GM19240 (cell line): ENCODE measurements around the gene GLP1R.

Experiments
- DNase-seq: peaks from one replicate; pipeline ENCODE4 v3.0.0; 2011; ENCODE audit warnings: low spot score; ENCODE audit not compliant: insufficient read length

The GLP1R gene

GRCh38 chr6:39043776-39044175 is 4.8 kb upstream of the GLP1R start:
- no peak for DNase-seq

GRCh38 chr6:39044181-39044580 is 4.4 kb upstream of the GLP1R start:
- no peak for DNase-seq

- DNase-seq, result no peak
Observed at GRCh38 chr6:39047434-39048327, 900 bp upstream of the GLP1R start.

GRCh38 chr6:39049575-39050283 is 1.1 kb downstream of the GLP1R start:
- DNase-seq, result no peak

GRCh38 chr6:39050453-39051112 is 2.0 kb downstream of the GLP1R start:
- no peak for DNase-seq

GRCh38 chr6:39051399-39052122 is 3.0 kb downstream of the GLP1R start:
- no peak for DNase-seq

GRCh38 chr6:39053016-39053624 is 4.5 kb downstream of the GLP1R start:
- no peak for DNase-seq

- no peak for DNase-seq
Observed at GRCh38 chr6:39053854-39054576, 5.4 kb downstream of the GLP1R start.

- DNase-seq, result no peak
Observed at GRCh38 chr6:39054577-39055142, 6.1 kb downstream of the GLP1R start.

- no peak for DNase-seq
Observed at GRCh38 chr6:39055661-39056060, 7.1 kb downstream of the GLP1R start.

GRCh38 chr6:39056191-39056590 is 7.6 kb downstream of the GLP1R start:
- no peak for DNase-seq

GRCh38 chr6:39056681-39057080 is 8.1 kb downstream of the GLP1R start:
- DNase-seq, result no peak

GRCh38 chr6:39057251-39058155 is 8.9 kb downstream of the GLP1R start:
- no peak for DNase-seq

- no peak for DNase-seq
Observed at GRCh38 chr6:39058471-39059147, 10.0 kb downstream of the GLP1R start.

- no peak for DNase-seq
Observed at GRCh38 chr6:39059496-39060310, 11.1 kb downstream of the GLP1R start.

GRCh38 chr6:39060467-39061160 is 12.0 kb downstream of the GLP1R start:
- no peak for DNase-seq

GRCh38 chr6:39061182-39061581 is 12.6 kb downstream of the GLP1R start:
- no peak for DNase-seq
